Measurements from ENCODE around the gene IGF1R. TPM values are rescaled to one million over a fixed set of nuclear protein-coding genes. Genes with fewer than 3 reads are reported as not detected.

IGF1R gene
- total and polyA plus RNA-seq, 2 experiments from 2014 or later = 10.8 to 42.9 TPM

DNA sequence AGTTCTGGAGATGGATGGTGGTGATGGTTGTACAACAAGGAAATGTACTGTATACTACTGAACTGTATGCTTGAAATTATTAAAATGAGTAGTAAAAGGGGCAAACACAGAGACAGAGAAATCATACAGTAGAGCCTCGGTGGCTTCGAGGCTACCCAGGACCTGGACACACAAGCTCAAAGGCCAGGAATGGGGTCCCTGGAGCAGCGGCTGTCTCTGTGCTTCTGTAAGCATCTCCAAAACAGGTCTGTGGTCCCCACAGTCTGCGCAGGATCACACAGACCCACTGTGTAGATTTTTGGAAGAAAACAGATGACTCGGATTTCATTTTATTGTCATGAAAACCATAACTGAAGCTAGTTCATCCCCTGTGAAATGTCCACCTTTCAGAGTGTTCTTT lies 319.6 kb downstream of the IGF1R start:
- TF ChIP-seq EZH2 (IDR thresholded peaks at IDR 0.05; ENCODE audit: borderline replicate concordance) (no peak), EZH2phosphoT487 (IDR thresholded peaks at IDR 0.05; ENCODE audit: low read depth, severe bottlenecking, unreplicated experiment) (no peak)
- TF ChIP-seq, protein P1, sequence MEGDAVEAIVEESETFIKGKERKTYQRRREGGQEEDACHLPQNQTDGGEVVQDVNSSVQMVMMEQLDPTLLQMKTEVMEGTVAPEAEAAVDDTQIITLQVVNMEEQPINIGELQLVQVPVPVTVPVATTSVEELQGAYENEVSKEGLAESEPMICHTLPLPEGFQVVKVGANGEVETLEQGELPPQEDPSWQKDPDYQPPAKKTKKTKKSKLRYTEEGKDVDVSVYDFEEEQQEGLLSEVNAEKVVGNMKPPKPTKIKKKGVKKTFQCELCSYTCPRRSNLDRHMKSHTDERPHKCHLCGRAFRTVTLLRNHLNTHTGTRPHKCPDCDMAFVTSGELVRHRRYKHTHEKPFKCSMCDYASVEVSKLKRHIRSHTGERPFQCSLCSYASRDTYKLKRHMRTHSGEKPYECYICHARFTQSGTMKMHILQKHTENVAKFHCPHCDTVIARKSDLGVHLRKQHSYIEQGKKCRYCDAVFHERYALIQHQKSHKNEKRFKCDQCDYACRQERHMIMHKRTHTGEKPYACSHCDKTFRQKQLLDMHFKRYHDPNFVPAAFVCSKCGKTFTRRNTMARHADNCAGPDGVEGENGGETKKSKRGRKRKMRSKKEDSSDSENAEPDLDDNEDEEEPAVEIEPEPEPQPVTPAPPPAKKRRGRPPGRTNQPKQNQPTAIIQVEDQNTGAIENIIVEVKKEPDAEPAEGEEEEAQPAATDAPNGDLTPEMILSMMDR (IDR thresholded peaks at IDR 0.05; ENCODE audit: poor library complexity) = no peak
- Histone ChIP-seq H3K4me3 (no peak overlapping the region), H3K4me2 (no peak overlapping the region), H2AFZ (no peak overlapping the region), H4K20me1 (ENCODE audit: insufficient read depth, poor library complexity, severe bottlenecking) (no peaks in the 10 kb centered on the region), H3K79me2 (no peaks in the 10 kb centered on the region), H3K27me3 (no peaks in the 10 kb centered on the region), H3K27ac (no peak overlapping the region), H3K9me3 (ENCODE audit: low read depth) (no peaks in the 10 kb centered on the region), H3K4me1 (ENCODE audit: insufficient read depth) (peaks cover 5% of the 10 kb centered on the region), H3K9me2 (replicated peaks; ENCODE audit: insufficient read depth) (no peaks in the 10 kb centered on the region), H3K36me3 (replicated peaks; ENCODE audit: insufficient read depth, low read depth) (no peaks in the 10 kb centered on the region)
- WGBS (ENCODE audit: low lambda C conversion rate, missing lambda C conversion rate) = 90% methylated on average over 5 of the region's 5 CpGs
- no peak for DNase-seq (ENCODE audit: low spot score)

- no peak for DNase-seq (ENCODE audit: low spot score)
- Histone ChIP-seq H3K4me1 (ENCODE audit: insufficient read depth) (peaks cover 5% of the 10 kb centered on the region), H3K4me3 (no peak overlapping the region), H3K27me3 (no peaks in the 10 kb centered on the region), H3K9me3 (ENCODE audit: low read depth) (no peaks in the 10 kb centered on the region), H3K36me3 (replicated peaks; ENCODE audit: insufficient read depth, low read depth) (no peaks in the 10 kb centered on the region), H2AFZ (no peak overlapping the region), H3K27ac (no peak overlapping the region), H3K79me2 (no peaks in the 10 kb centered on the region), H4K20me1 (ENCODE audit: insufficient read depth, poor library complexity, severe bottlenecking) (no peaks in the 10 kb centered on the region), H3K4me2 (no peak overlapping the region), H3K9me2 (replicated peaks; ENCODE audit: insufficient read depth) (no peaks in the 10 kb centered on the region)
- no peak for TF ChIP-seq EZH2 (IDR thresholded peaks at IDR 0.05; ENCODE audit: borderline replicate concordance)
- no peak for TF ChIP-seq EZH2phosphoT487 (IDR thresholded peaks at IDR 0.05; ENCODE audit: low read depth, severe bottlenecking, unreplicated experiment)
- TF ChIP-seq, protein P1 (IDR thresholded peaks at IDR 0.05; ENCODE audit: poor library complexity) = no peak
- WGBS (ENCODE audit: low lambda C conversion rate, missing lambda C conversion rate) = 91% methylated on average over 10 of the region's 10 CpGs
Measured at GRCh38 chr15:98968576-98968975, 320.2 kb downstream of the IGF1R start.

GRCh38 chr15:98969126-98969735 lies 320.9 kb downstream of the IGF1R start:
- H4K20me1 ChIP-seq (ENCODE audit: insufficient read depth, poor library complexity, severe bottlenecking) = no peaks in the 10 kb centered on the region
- H3K4me2 ChIP-seq = no peak overlapping the region
- TF ChIP-seq EZH2 (IDR thresholded peaks at IDR 0.05; ENCODE audit: borderline replicate concordance) (no peak), EZH2phosphoT487 (IDR thresholded peaks at IDR 0.05; ENCODE audit: low read depth, severe bottlenecking, unreplicated experiment) (no peak)
- TF ChIP-seq, protein P1 (IDR thresholded peaks at IDR 0.05; ENCODE audit: poor library complexity) = no peak
- no peaks in the 10 kb centered on the region for H3K36me3 ChIP-seq (replicated peaks; ENCODE audit: insufficient read depth, low read depth)
- no peak overlapping the region for H3K4me3 ChIP-seq
- no peak overlapping the region for H2AFZ ChIP-seq
- H3K9me3 ChIP-seq (ENCODE audit: low read depth) = no peaks in the 10 kb centered on the region
- peaks cover 5% of the 10 kb centered on the region for H3K4me1 ChIP-seq (ENCODE audit: insufficient read depth)
- H3K27ac ChIP-seq = no peak overlapping the region
- DNase-seq (ENCODE audit: low spot score) = peak; percentile 2
- 95% methylated on average over 29 of the region's 29 CpGs for WGBS (ENCODE audit: low lambda C conversion rate, missing lambda C conversion rate)
- H3K79me2 ChIP-seq = no peaks in the 10 kb centered on the region
- no peaks in the 10 kb centered on the region for H3K9me2 ChIP-seq (replicated peaks; ENCODE audit: insufficient read depth)
- no peaks in the 10 kb centered on the region for H3K27me3 ChIP-seq
